ENCODE data around the gene FAU.

DNA sequence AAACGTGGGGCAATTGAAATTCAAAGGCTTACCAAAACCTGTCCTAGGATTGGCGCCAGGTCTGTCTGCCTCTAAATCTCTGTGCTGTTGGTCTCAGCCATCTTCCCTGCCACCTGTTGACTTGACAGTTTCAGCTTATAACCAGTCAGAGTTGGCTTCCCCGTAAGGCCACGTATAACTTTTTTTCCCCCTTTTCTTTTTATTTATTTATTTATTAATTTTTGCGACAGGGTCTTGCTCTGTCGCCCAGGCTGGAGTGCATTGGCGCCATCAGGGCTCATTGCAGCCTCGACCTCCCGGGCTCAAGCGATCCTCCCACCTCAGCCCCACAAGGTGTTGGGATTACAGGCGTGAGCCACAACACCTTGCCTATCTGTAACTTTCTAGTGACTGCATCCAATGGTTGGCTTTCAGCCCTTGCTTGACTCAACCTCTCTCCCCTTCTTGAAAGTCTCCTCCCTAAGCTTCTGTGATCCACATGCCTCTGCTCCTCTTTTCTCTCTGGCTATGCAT lies 13.8 kb upstream of the FAU start:
- TF ChIP-seq, protein P1, sequence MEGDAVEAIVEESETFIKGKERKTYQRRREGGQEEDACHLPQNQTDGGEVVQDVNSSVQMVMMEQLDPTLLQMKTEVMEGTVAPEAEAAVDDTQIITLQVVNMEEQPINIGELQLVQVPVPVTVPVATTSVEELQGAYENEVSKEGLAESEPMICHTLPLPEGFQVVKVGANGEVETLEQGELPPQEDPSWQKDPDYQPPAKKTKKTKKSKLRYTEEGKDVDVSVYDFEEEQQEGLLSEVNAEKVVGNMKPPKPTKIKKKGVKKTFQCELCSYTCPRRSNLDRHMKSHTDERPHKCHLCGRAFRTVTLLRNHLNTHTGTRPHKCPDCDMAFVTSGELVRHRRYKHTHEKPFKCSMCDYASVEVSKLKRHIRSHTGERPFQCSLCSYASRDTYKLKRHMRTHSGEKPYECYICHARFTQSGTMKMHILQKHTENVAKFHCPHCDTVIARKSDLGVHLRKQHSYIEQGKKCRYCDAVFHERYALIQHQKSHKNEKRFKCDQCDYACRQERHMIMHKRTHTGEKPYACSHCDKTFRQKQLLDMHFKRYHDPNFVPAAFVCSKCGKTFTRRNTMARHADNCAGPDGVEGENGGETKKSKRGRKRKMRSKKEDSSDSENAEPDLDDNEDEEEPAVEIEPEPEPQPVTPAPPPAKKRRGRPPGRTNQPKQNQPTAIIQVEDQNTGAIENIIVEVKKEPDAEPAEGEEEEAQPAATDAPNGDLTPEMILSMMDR (IDR thresholded peaks at IDR 0.05), result no peak
- no peak for TF ChIP-seq POLR2A (IDR thresholded peaks at IDR 0.05)

All from uterus (tissue), 2 donors.